HepG2 (cell line): ENCODE data around the gene ELF2. TPM values are rescaled to one million over a fixed set of nuclear protein-coding genes. Genes with fewer than 3 reads are reported as not detected.

ENCODE experiments used
- ATF3 ChIP-seq: sonication (generic); formaldehyde crosslinking; IDR thresholded peaks from 2 replicates; pipeline ENCODE4 v1.4.0; 2020; ENCODE audit warnings: missing genetic modification reagents
- CBX2 ChIP-seq, 2 experiments: fragments of 200-600 bp in 1 of 2; sonication (generic); formaldehyde crosslinking in 1 of 2; IDR thresholded peaks; 2 replicates each; pipeline versions ENCODE4 v1.7.0 to v1.8.1; 2018 to 2022; ENCODE audit warnings: low read depth in 2 of 2, low read length in 1 of 2, mild to moderate bottlenecking in 1 of 2, missing genetic modification reagents in 1 of 2
- HBP1 ChIP-seq: IDR thresholded peaks from 2 replicates; pipeline ENCODE4 v1.6.1; 2016; ENCODE audit warnings: low read depth, control low read depth
- HNF4A ChIP-seq: sonication (generic); formaldehyde crosslinking; IDR thresholded peaks from 2 replicates; pipeline ENCODE4 v1.4.0; 2020; ENCODE audit warnings: missing genetic modification reagents
- HNF4G ChIP-seq, 2 experiments: sonication (generic) in 1 of 2; formaldehyde crosslinking in 1 of 2; IDR thresholded peaks; 2 replicates each; pipeline versions ENCODE4 v1.4.0 to v1.6.1; 2011 to 2020; ENCODE audit warnings: borderline replicate concordance in 2 of 2, low read depth in 2 of 2, mild to moderate bottlenecking in 2 of 2, low read length in 1 of 2, missing genetic modification reagents in 1 of 2, moderate library complexity in 1 of 2
- HOXA7 ChIP-seq: sonication (generic); formaldehyde crosslinking; IDR thresholded peaks from 2 replicates; pipeline ENCODE4 v1.8.1; 2022; ENCODE audit warnings: mild to moderate bottlenecking, missing genetic modification reagents, moderate library complexity
- KLF11 ChIP-seq: IDR thresholded peaks from 2 replicates; pipeline ENCODE4 v1.6.1; 2016; ENCODE audit warnings: missing compliant biosample characterization
- MEIS2 ChIP-seq: sonication (generic); formaldehyde crosslinking; IDR thresholded peaks from 2 replicates; pipeline ENCODE4 v1.9.0; 2021; ENCODE audit warnings: mild to moderate bottlenecking, missing genetic modification reagents
- NAIF1 ChIP-seq: sonication (generic); formaldehyde crosslinking; IDR thresholded peaks from 2 replicates; pipeline ENCODE4 v1.5.0; 2020; ENCODE audit warnings: mild to moderate bottlenecking, missing genetic modification reagents, borderline replicate concordance
- NFE2 ChIP-seq: sonication (generic); formaldehyde crosslinking; IDR thresholded peaks from 2 replicates; pipeline ENCODE4 v1.4.0; 2020; ENCODE audit warnings: missing genetic modification reagents
- NFKBIZ ChIP-seq: IDR thresholded peaks from 2 replicates; pipeline ENCODE4 v1.6.1; 2018; ENCODE audit warnings: missing genetic modification reagents, missing compliant biosample characterization
- RNF2 ChIP-seq: fragments of 450-650 bp; conservative IDR thresholded peaks from 2 replicates; pipeline ENCODE4 v1.6.1; 2016; ENCODE audit warnings: low read depth
- SNRNP70 ChIP-seq: fragments of 200-400 bp; formaldehyde crosslinking; IDR thresholded peaks from 2 replicates; pipeline ENCODE4 v1.6.1; 2017; ENCODE audit warnings: mild to moderate bottlenecking, low read depth, low read length, moderate library complexity
- TFE3 ChIP-seq: IDR thresholded peaks from 2 replicates; pipeline ENCODE4 v1.6.1; 2016
- WIZ ChIP-seq: sonication (generic); formaldehyde crosslinking; IDR thresholded peaks from 2 replicates; pipeline ENCODE4 v1.5.1; 2020; ENCODE audit warnings: mild to moderate bottlenecking, missing genetic modification reagents
- ZBTB39 ChIP-seq: sonication (generic); formaldehyde crosslinking; IDR thresholded peaks from 2 replicates; pipeline ENCODE4 v1.5.0; 2020; ENCODE audit warnings: missing genetic modification reagents
- ZBTB7B ChIP-seq: sonication (generic); formaldehyde crosslinking; IDR thresholded peaks from 2 replicates; pipeline ENCODE4 v1.4.0; 2020; ENCODE audit warnings: missing genetic modification reagents
- ZNF12 ChIP-seq: sonication (generic); formaldehyde crosslinking; IDR thresholded peaks from 2 replicates; pipeline ENCODE4 v1.5.0; 2020; ENCODE audit warnings: missing genetic modification reagents
- ZNF276 ChIP-seq: sonication (generic); formaldehyde crosslinking; IDR thresholded peaks from 2 replicates; pipeline ENCODE4 v1.4.0; 2020; ENCODE audit warnings: mild to moderate bottlenecking, low read depth, missing genetic modification reagents
- ZNF430 ChIP-seq: sonication (generic); formaldehyde crosslinking; IDR thresholded peaks from 2 replicates; pipeline ENCODE4 v1.9.0; 2021; ENCODE audit warnings: mild to moderate bottlenecking, missing genetic modification reagents
- ZNF709 ChIP-seq: sonication (generic); formaldehyde crosslinking; IDR thresholded peaks from 2 replicates; pipeline ENCODE4 v1.5.0; 2020; ENCODE audit warnings: mild to moderate bottlenecking, missing genetic modification reagents
- ZNF776 ChIP-seq: sonication (generic); formaldehyde crosslinking; IDR thresholded peaks from 2 replicates; pipeline ENCODE4 v1.4.0; 2020; ENCODE audit warnings: mild to moderate bottlenecking, missing genetic modification reagents
- polyA plus RNA-seq, 8 experiments: library from polyadenylated mRNA; depleted of rRNA in 3 of 8; stranded (reverse) in 7 of 8; unstranded in 1 of 8; fragments of >200 nt; fragmentation: Illumina TruSeq in 4 of 8; extraction: Trizol in 4 of 8; gene quantifications; 2 replicates each; pipeline versions ENCODE4 v1.2.1 to v1.2.3, GENCODE V29; 2011 to 2016; ENCODE audit warnings: low read depth in 4 of 8, missing spikeins in 1 of 8, mixed read lengths in 1 of 8; ENCODE audit not compliant: insufficient read depth in 1 of 8
- total RNA-seq, 5 experiments: library from RNA; depleted of rRNA; stranded (reverse); fragments of >200 nt; fragmentation: Illumina TruSeq; extraction: Trizol; gene quantifications; 2 replicates each; pipeline ENCODE4 v1.2.3, GENCODE V29; 2016; ENCODE audit warnings: low read depth in 1 of 5

The ELF2 gene
- total and polyA plus RNA-seq, 2 of the 13 experiments (the other 11 are each of a cell fraction or from before 2014, with no cell fraction given): 28.6 to 35.4 TPM

- no peak for TF ChIP-seq ZNF776
- TF ChIP-seq ZBTB7B (CRISPR knock-in tag): no peak
- no peak for TF ChIP-seq ZNF430 (CRISPR knock-in tag)
- no peak for TF ChIP-seq HNF4A (CRISPR knock-in tag)
- TF ChIP-seq NFE2 (CRISPR knock-in tag): no peak
- 0 out of 2 replicates have a peak, but pooled peaks have one; percentile 77 for TF ChIP-seq ZNF276 (CRISPR knock-in tag)
- no peak for TF ChIP-seq CBX2 (IDR thresholded peaks at IDR 0.05; ENCODE audit: low read depth, low read length)
- TF ChIP-seq CBX2 (CRISPR knock-in tag; IDR thresholded peaks at IDR 0.05; ENCODE audit: low read depth): no peak
- no peak for TF ChIP-seq HNF4G (IDR thresholded peaks at IDR 0.05; ENCODE audit: borderline replicate concordance, low read depth, low read length)
- no peak for TF ChIP-seq HNF4G (CRISPR knock-in tag; IDR thresholded peaks at IDR 0.05; ENCODE audit: borderline replicate concordance, low read depth)
- no peak; the same call in 1 of the 2 replicates for TF ChIP-seq NFKBIZ (CRISPR knock-in tag)
- TF ChIP-seq TFE3 (CRISPR knock-in tag): no peak
- no peak; the same call in 1 of the 2 replicates for TF ChIP-seq ZNF709 (CRISPR knock-in tag)
- no peak for TF ChIP-seq ZBTB39
- peak; percentile 19; the same call in 1 of the 2 replicates for TF ChIP-seq HBP1 (CRISPR knock-in tag)
- no peak for TF ChIP-seq ATF3
- TF ChIP-seq MEIS2 (CRISPR knock-in tag): peak; percentile 84
- no peak for TF ChIP-seq HOXA7 (CRISPR knock-in tag)
- no peak for TF ChIP-seq ZNF12 (CRISPR knock-in tag)
- no peak for TF ChIP-seq SNRNP70
- no peak for TF ChIP-seq NAIF1 (CRISPR knock-in tag)
- no peak for TF ChIP-seq WIZ (CRISPR knock-in tag)
- TF ChIP-seq RNF2: peak; percentile 49
- no peak for TF ChIP-seq KLF11 (CRISPR knock-in tag)
These were observed 1.0 kb upstream of the ELF2 start (continued) for GRCh38 chr4:139177869-139178619.
